ENCODE results near the gene CDH1. TPM values are rescaled to one million over a fixed set of nuclear protein-coding genes. Genes with fewer than 3 reads are reported as not detected.
"Not testable (repeated sequence)": the region's sequence is repeated elsewhere in the genome, so short reads cannot be mapped to it uniquely, and the experiment has no call there.

The CDH1 gene
- polyA plus RNA-seq, 3 donors, result 85.4 to 114 (median 88.5) TPM

DNA sequence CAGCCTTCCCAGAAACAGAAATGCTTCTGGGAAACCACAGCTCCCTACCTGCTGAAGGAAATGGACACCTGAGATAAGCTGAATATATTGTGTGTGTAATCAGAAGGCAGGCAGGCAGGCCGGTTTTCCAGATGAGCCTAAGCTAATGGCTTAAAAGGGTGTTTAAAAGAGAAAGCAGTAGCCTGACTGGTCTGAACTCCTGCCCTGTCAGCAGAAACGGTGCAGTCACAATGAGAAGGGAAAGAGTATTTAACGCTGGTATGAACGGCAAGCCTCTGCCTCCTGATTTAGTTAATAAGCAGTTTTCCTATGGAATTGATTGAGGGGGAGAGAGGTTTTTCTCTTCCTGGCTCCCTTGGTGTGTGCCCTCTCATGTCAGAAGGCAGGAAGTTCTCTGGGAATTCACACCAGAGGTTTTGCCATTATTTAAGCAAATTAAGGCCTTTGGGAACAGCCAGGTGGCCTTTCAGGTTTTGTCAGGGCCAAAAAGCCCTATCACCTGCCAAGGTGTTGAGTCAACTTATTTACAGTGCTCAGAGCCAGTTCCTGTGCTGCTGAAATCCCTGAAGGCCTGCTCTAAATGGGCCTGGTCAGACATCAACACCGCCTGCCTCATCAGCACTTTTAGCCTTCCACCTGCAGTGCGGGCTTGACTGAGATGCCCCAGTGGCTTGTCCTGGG is 41.6 kb downstream of the CDH1 start:
- no peak for DNase-seq (ENCODE audit: extremely low read depth in 1 of 11, low read depth in 9 of 11, low spot score in 4 of 11)

- no peak for DNase-seq (ENCODE audit: extremely low read depth in 1 of 11, low read depth in 9 of 11, low spot score in 4 of 11)
These were observed 42.8 kb downstream of the CDH1 start for GRCh38 chr16:68779891-68780290.

GRCh38 chr16:68781784-68782183 is 44.7 kb downstream of the CDH1 start:
- no peak for DNase-seq (ENCODE audit: extremely low read depth in 1 of 11, low read depth in 9 of 11, low spot score in 4 of 11)

DNA sequence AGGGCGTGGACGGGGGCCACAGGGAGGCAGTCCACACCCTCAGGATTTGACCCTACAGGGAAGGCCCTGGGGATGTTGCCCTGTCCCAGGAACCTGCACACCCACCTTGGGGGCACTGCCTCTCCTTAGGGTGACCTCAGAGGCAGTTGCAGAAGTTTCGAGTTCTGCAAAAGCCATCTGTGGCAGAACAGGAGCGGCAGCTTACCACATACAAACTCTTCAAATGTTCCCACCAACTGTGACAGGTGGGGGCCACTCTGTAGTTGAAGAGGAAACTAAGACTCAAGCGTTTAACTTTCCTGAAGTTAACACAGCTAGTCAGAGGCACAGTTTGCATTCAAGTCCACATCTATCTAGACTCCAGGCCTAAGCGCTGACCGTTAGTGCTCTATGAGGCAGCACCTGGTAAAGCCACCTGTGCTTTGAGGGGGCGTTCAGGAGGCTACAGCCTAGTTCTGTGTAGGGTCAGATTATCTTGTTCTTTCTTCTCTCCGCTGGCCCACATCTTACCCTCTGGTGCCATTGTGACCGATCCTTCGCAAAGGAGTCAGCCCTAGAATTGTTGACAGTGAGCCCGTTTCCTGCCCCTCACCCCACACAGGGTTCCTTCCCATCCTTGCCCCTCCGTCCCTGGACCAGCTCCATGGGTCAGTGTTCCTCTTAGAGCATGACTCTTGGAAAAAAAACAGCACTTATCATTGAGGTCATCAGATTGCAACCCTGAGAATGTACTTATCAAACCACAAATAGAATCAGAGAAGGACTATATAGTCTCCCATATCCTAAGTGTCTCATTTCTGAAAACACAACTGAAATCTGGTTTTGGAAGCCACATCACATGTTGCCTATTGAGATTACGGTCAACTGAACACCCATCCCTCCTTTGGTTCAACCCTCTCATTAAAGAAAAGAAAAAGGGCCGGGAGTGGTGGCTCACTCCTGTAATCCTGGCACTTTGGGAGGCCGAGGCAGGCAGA is 45.4 kb downstream of the CDH1 start:
- DNase-seq (ENCODE audit: extremely low read depth in 1 of 11, low read depth in 9 of 11, low spot score in 4 of 11), result no peak

DNA sequence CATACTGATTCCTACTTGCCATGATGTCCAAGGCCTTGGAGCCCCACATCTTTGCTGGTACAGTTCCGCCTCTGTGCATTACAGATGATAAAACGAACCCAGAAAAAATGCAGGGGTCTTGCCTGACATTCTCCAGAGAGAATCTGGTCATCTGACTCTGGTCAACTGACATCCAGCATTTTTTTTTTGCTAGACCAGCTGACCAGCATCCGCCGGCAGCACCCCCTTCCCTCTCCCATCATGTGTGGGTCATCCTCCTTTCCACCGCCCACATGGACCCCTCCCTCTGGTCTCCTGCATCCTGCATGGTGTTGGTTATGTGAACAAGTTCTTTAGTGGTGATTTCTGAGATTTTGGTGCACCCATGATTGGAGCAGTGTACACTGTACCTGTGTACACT is 47.1 kb downstream of the CDH1 start:
- no peak for DNase-seq (ENCODE audit: extremely low read depth in 1 of 11, low read depth in 9 of 11, low spot score in 4 of 11)

DNA sequence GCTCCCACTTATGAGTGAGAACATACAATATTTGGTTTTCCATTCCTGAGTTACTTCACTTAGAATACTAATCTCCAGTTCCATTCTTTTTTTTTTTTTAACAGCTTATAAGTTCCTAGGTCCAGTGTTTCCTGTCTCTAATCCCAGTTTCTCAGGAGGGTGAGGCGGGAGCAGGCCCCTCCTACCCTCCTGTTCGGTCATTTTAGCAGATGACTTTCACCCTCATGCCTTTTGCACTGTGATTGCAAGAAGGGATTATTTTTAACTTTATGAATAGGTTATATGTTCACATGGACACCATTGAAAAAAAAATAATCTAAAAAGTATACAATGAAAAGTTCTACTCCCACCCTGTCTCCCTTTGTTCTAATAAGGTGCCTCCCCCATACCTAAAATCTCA is 47.6 kb downstream of the CDH1 start:
- no peak for DNase-seq (ENCODE audit: extremely low read depth in 1 of 11, low read depth in 9 of 11, low spot score in 4 of 11)

GRCh38 chr16:68785715-68786114 is 48.6 kb downstream of the CDH1 start:
- DNase-seq (ENCODE audit: extremely low read depth in 1 of 11, low read depth in 9 of 11, low spot score in 4 of 11), result no peak

GRCh38 chr16:68786685-68787418 is 49.8 kb downstream of the CDH1 start:
- DNase-seq (ENCODE audit: extremely low read depth in 1 of 11, low read depth in 9 of 11, low spot score in 4 of 11), result peak in 5 of 11 donors; percentile 17 to 55 (median 32)

DNA sequence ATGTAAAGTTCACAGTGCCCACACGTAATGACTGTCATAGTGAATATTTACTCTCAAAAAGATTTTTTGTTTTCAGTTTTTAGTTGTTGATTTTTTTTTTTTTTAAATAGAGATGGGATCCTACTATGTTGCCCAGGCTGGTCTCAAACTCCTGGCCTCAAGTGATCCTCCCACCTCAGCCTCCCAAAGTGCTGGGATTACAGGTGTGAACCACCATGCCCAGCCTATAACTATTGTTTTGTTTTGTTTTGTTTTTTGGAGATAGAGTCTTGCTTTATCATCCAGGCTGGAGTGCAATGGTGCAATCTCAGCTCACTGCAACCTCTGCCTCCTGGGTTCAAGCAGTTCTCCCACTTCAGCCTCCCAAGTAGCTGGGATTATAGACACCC is 50.3 kb downstream of the CDH1 start:
- DNase-seq (ENCODE audit: extremely low read depth in 1 of 11, low read depth in 9 of 11, low spot score in 4 of 11), result not testable (repeated sequence)

DNA sequence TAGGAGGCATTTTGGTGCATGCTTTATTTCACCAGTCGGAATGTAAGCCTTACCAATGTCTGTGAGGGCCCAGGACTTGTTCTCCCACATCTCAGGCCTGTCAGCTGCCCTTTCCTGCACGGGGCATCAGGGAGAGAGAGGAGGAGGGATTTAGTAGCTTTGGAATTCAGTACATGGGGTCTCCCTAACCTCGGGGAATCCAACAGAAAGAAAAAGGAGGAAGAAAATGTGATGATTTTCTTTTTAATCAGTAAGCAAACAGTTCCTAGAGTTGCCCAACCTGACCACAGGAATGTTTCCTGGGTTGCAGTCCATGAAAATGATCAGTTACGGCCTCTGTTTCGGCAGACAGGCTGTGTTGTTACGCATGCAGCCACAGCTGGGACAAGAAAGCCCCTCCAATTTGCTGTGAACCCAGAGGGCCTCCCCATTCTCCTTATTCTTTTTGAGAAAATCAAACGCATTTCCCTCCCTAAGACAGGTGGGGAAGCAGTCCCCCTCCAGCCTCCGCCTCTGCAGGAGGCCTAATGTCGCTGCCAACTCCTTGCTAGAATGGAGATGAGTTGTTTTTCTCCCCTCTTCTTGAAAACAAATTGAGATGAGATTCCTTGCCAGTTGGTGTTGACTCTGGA is 53.2 kb downstream of the CDH1 start:
- no peak for DNase-seq (ENCODE audit: extremely low read depth in 1 of 11, low read depth in 9 of 11, low spot score in 4 of 11)

DNA sequence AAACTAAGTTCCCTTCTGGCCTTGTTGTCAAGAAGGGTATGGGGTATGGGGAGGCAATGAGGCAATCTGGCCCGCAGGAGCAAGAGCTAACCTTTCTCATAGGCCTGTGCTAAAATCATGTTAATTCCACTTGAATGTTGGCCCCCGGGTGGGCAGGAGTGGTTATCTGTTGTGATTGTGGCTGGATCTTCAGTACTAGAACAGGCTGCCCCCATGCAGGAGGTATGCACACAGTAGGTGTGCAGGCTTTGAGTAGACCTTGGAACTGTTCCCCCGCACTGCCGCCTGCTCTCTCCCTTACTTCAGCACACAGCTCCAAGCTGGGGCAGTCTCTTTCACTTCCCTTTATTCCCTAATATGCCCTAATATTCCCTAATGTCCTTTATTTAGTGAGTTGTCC is 53.9 kb downstream of the CDH1 start:
- no peak for DNase-seq (ENCODE audit: extremely low read depth in 1 of 11, low read depth in 9 of 11, low spot score in 4 of 11)

GRCh38 chr16:68792465-68793324 is 55.6 kb downstream of the CDH1 start:
- DNase-seq (ENCODE audit: extremely low read depth in 1 of 11, low read depth in 9 of 11, low spot score in 4 of 11), result no peak

GRCh38 chr16:68793401-68793857 is 56.3 kb downstream of the CDH1 start:
- DNase-seq (ENCODE audit: extremely low read depth in 1 of 11, low read depth in 9 of 11, low spot score in 4 of 11), result no peak

GRCh38 chr16:68798398-68798797 is 61.3 kb downstream of the CDH1 start:
- DNase-seq (ENCODE audit: extremely low read depth in 1 of 11, low read depth in 9 of 11, low spot score in 4 of 11), result no peak

DNA sequence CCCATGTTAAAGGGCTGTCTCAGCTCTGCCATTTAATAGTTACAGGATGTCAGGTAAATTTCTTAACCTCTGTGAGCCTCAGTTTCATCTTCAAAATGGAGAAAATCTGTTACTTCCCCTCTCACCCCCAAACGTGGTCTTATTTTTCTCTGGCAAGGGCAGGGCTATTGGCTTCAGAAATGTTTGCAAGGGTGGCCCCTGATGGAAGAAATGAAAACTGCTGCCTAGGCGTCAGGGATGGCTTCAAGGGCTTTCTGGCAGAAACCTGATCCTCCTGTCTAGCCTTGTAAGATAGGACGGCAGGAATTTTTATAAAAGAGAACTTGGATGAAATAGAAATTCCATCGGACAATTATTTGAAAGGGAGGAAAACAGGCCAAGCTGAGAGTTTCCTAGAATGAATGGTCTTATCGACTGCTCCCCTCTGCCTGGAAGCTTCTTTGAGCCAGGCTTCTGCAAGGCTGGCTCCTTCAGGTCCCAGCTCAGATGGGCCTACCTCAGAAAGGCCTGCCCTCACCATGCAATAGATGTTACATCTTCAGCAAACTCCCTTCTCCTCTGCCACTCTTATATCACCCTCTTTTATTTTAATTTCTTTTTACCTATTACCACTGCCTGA is 63.3 kb downstream of the CDH1 start:
- peak; percentile 58 to 83 (median 69) for DNase-seq (ENCODE audit: extremely low read depth in 1 of 11, low read depth in 9 of 11, low spot score in 4 of 11)

GRCh38 chr16:68802190-68802589 is 65.1 kb downstream of the CDH1 start:
- no peak for DNase-seq (ENCODE audit: extremely low read depth in 1 of 11, low read depth in 9 of 11, low spot score in 4 of 11)

- DNase-seq (ENCODE audit: extremely low read depth in 1 of 11, low read depth in 9 of 11, low spot score in 4 of 11), result no peak
These were observed 69.3 kb downstream of the CDH1 start for GRCh38 chr16:68806422-68806821.

DNA sequence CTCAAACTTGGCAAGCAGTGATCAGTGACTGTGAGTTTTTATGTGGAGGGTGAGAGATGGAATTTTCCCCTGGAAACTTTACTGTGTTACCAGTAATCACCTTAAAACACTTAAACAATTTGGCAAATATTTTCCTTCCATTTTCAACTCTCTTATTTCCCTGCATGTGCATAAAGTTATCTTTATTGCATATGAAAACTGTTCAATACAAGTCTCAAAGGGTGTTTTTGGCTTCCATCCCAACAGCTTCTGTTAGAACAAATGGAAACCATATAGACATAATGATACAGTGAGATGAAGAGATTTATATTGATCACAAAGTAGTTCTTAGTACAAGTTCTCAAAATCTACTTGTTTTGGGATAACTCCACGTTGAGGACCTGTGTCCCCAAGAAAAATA is 69.9 kb downstream of the CDH1 start:
- DNase-seq (ENCODE audit: extremely low read depth in 1 of 11, low read depth in 9 of 11, low spot score in 4 of 11), result no peak

Data from renal cortex interstitium (tissue), 11 donors.